SK-N-DZ (cell line): ENCODE data around the gene PRDM16.
"Not testable (repeated sequence)": the region's sequence is repeated elsewhere in the genome, so short reads cannot be mapped to it uniquely, and the experiment has no call there.

ENCODE experiments used
- DNase-seq: peaks from one replicate; pipeline ENCODE4 v3.0.0-alpha.2; 2015; ENCODE audit warnings: low spot score

The PRDM16 gene

GRCh38 chr1:3277011-3277471 is 208.0 kb downstream of the PRDM16 start:
- DNase-seq = no peak

GRCh38 chr1:3277623-3278022 is 208.6 kb downstream of the PRDM16 start:
- DNase-seq = no peak

- no peak for DNase-seq
These were observed 209.6 kb downstream of the PRDM16 start for GRCh38 chr1:3278416-3279181.

GRCh38 chr1:3279182-3279470 is 210.1 kb downstream of the PRDM16 start:
- DNase-seq = no peak

GRCh38 chr1:3281735-3282134 is 212.7 kb downstream of the PRDM16 start:
- no peak for DNase-seq

GRCh38 chr1:3282186-3282585 is 213.2 kb downstream of the PRDM16 start:
- no peak for DNase-seq

GRCh38 chr1:3282656-3283430 is 213.8 kb downstream of the PRDM16 start:
- DNase-seq = no peak

GRCh38 chr1:3283849-3284248 is 214.8 kb downstream of the PRDM16 start:
- no peak for DNase-seq

- DNase-seq = no peak
These were observed 215.7 kb downstream of the PRDM16 start for GRCh38 chr1:3284691-3285090.

GRCh38 chr1:3285106-3285740 is 216.2 kb downstream of the PRDM16 start:
- DNase-seq = no peak

- not testable (repeated sequence) for DNase-seq
These were observed 218.1 kb downstream of the PRDM16 start for GRCh38 chr1:3287095-3287494.

GRCh38 chr1:3287656-3288160 is 218.7 kb downstream of the PRDM16 start:
- DNase-seq = no peak

- no peak for DNase-seq
These were observed 220.5 kb downstream of the PRDM16 start for GRCh38 chr1:3289502-3289901.

GRCh38 chr1:3290438-3290837 is 221.4 kb downstream of the PRDM16 start:
- no peak for DNase-seq

GRCh38 chr1:3290915-3291314 is 221.9 kb downstream of the PRDM16 start:
- no peak for DNase-seq

- DNase-seq = no peak
These were observed 223.2 kb downstream of the PRDM16 start for GRCh38 chr1:3292051-3292722.

GRCh38 chr1:3292868-3293562 is 224.0 kb downstream of the PRDM16 start:
- DNase-seq = no peak

GRCh38 chr1:3293563-3294080 is 224.6 kb downstream of the PRDM16 start:
- no peak for DNase-seq

- DNase-seq = no peak
These were observed 225.4 kb downstream of the PRDM16 start for GRCh38 chr1:3294450-3294849.

- no peak for DNase-seq
These were observed 226.8 kb downstream of the PRDM16 start for GRCh38 chr1:3295846-3296245.

GRCh38 chr1:3296326-3296725 is 227.3 kb downstream of the PRDM16 start:
- DNase-seq = no peak
